Esophagus squamous epithelium (tissue), 4 donors: ENCODE results near the gene DIPK1C.

Source experiments
- CTCF ChIP-seq, 6 experiments: fragments of 450-650 bp in 4 of 6; fragments of 200-600 bp in 2 of 6; sonication (generic) in 2 of 6; IDR thresholded peaks; one replicate each; pipeline ENCODE4 v1.5.1; 2016 to 2019; ENCODE audit warnings: antibody characterized with exemption in 6 of 6, mild to moderate bottlenecking in 4 of 6, moderate library complexity in 4 of 6
- POLR2A ChIP-seq, 4 donors: fragments of 450-650 bp; IDR thresholded peaks; one replicate each; pipeline ENCODE4 v1.6.1; 2017; ENCODE audit warnings: antibody characterized with exemption in 4 of 4, mild to moderate bottlenecking in 4 of 4, moderate library complexity in 3 of 4

GRCh38 chr18:74392323-74392722, 64.8 kb downstream of the DIPK1C start:
- TF ChIP-seq CTCF (IDR thresholded peaks at IDR 0.05) (no peak), POLR2A (IDR thresholded peaks at IDR 0.05) (no peak)
